Suprapubic skin (tissue), 4 donors: Measurements from ENCODE around the gene CREB5. TPM values are rescaled to one million over a fixed set of nuclear protein-coding genes. Genes with fewer than 3 reads are reported as not detected.
"Not testable (repeated sequence)": the region's sequence is repeated elsewhere in the genome, so short reads cannot be mapped to it uniquely, and the experiment has no call there.

Source experiments
- DNase-seq, 2 donors: peaks; one replicate each; pipeline ENCODE4 v3.0.0-alpha.2; 2019; ENCODE audit warnings: low spot score in 2 of 2
- H3K27ac ChIP-seq: fragments of 200-600 bp; sonication (generic); one replicate; pipeline ENCODE4 v1.5.1; 2019
- H3K27me3 ChIP-seq: fragments of 200-600 bp; sonication (generic); one replicate; pipeline ENCODE4 v1.5.1; 2019
- H3K36me3 ChIP-seq: fragments of 200-600 bp; sonication (generic); one replicate; pipeline ENCODE4 v1.5.1; 2019
- H3K4me1 ChIP-seq: fragments of 200-600 bp; sonication (generic); one replicate; pipeline ENCODE4 v1.5.1; 2019
- H3K4me3 ChIP-seq: fragments of 200-600 bp; sonication (generic); one replicate; pipeline ENCODE4 v1.5.1; 2019; ENCODE audit warnings: mild to moderate bottlenecking
- H3K9me3 ChIP-seq: fragments of 200-600 bp; sonication (generic); one replicate; pipeline ENCODE4 v1.5.1; 2019
- EP300 ChIP-seq: sonication (generic); formaldehyde crosslinking; IDR thresholded peaks from one replicate; pipeline ENCODE4 v1.6.1; 2017; ENCODE audit warnings: antibody characterized with exemption
- POLR2A ChIP-seq, 2 donors: fragments of 450-650 bp; IDR thresholded peaks; one replicate each; pipeline ENCODE4 v1.6.1; 2017; ENCODE audit warnings: antibody characterized with exemption in 2 of 2, mild to moderate bottlenecking in 2 of 2, moderate library complexity in 2 of 2
- POLR2AphosphoS5 ChIP-seq, 3 donors: sonication (generic); formaldehyde crosslinking; IDR thresholded peaks; one replicate each; pipeline ENCODE4 v1.6.1; 2017; ENCODE audit warnings: antibody characterized with exemption in 3 of 3
- WGBS: methylation state at CpG from one replicate; pipeline ENCODE4 v1.1.5; 2018; 5-methylcytosine and 5-hydroxymethylcytosine counted together
- total RNA-seq, 4 donors: library from RNA; depleted of rRNA; stranded (reverse); fragments of >200 nt; gene quantifications; one replicate each; pipeline ENCODE4 v1.1.0, GENCODE V29; 2016
- TF ChIP-seq, protein P1 (sequence below), 2 donors: fragments of 200-600 bp in 1 of 2; fragments of 450-650 bp in 1 of 2; sonication (generic) in 1 of 2; IDR thresholded peaks; one replicate each; pipeline ENCODE4 v1.5.1; 2016 to 2019; ENCODE audit warnings: antibody characterized with exemption in 2 of 2, mild to moderate bottlenecking in 1 of 2, moderate library complexity in 1 of 2

Gene CREB5
- total RNA-seq, 4 donors from 2014 or later, result 6.2 to 12.1 (median 10.0) TPM

DNA sequence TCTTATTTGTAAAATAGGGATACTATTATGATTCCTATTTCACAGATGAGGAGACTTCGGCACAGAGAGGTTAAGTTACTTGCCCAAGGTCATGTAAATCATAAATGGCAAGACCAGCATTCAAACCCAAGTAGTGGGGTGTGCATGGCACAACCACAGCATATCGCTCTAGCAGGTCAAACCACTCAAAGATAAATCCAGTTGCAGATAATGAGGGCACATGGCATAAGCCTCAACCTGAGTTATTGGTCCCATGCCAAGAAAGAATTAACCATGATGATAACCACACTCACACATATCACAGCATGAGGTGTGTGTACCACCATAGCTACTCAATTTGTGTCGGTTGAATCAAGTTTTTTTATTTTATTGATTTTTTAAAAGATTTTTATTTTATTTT is 180.5 kb downstream of the CREB5 start:
- H3K36me3 ChIP-seq, result no peaks in the 10 kb centered on the region
- no peak for TF ChIP-seq POLR2A (IDR thresholded peaks at IDR 0.05)
- no peak for TF ChIP-seq POLR2AphosphoS5 (IDR thresholded peaks at IDR 0.05)
- no peak for TF ChIP-seq EP300
- TF ChIP-seq, protein P1, sequence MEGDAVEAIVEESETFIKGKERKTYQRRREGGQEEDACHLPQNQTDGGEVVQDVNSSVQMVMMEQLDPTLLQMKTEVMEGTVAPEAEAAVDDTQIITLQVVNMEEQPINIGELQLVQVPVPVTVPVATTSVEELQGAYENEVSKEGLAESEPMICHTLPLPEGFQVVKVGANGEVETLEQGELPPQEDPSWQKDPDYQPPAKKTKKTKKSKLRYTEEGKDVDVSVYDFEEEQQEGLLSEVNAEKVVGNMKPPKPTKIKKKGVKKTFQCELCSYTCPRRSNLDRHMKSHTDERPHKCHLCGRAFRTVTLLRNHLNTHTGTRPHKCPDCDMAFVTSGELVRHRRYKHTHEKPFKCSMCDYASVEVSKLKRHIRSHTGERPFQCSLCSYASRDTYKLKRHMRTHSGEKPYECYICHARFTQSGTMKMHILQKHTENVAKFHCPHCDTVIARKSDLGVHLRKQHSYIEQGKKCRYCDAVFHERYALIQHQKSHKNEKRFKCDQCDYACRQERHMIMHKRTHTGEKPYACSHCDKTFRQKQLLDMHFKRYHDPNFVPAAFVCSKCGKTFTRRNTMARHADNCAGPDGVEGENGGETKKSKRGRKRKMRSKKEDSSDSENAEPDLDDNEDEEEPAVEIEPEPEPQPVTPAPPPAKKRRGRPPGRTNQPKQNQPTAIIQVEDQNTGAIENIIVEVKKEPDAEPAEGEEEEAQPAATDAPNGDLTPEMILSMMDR (IDR thresholded peaks at IDR 0.05), result no peak

DNA sequence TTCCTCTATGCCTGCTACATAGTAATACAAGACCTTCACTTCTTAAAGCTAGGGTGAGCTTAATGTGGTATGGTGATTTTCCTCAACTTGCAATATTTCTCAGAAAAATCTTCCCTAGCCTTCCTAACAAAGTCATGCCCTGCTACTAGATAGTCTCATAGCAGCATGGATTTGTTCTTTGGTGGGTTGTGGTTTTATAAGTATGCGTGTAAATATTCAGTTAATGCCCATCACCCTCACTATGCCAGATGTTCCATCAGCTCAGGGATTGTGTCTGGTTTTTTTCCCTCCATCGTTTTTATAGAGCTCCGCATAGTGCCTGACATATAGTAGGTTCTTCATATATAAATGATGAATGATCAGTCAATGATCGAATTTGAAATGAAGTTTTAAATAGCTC is 182.8 kb downstream of the CREB5 start:
- Histone ChIP-seq H3K27ac (no peak overlapping the region), H3K36me3 (no peaks in the 10 kb centered on the region), H3K9me3 (no peaks in the 10 kb centered on the region), H3K4me1 (no peaks in the 10 kb centered on the region), H3K27me3 (no peaks in the 10 kb centered on the region), H3K4me3 (no peak overlapping the region)
- TF ChIP-seq, protein P1 (IDR thresholded peaks at IDR 0.05), result no peak
- TF ChIP-seq EP300 (no peak), POLR2A (IDR thresholded peaks at IDR 0.05) (no peak), POLR2AphosphoS5 (IDR thresholded peaks at IDR 0.05) (no peak)
- no peak for DNase-seq
- 91% methylated on average over 4 of the region's 4 CpGs for WGBS

More for the DNA sequence above, 180.5 kb downstream of the CREB5 start:
- Histone ChIP-seq H3K4me3 (no peak overlapping the region), H3K4me1 (no peaks in the 10 kb centered on the region), H3K27me3 (no peaks in the 10 kb centered on the region), H3K27ac (no peak overlapping the region), H3K9me3 (no peaks in the 10 kb centered on the region)
- 85% methylated on average over 3 of the region's 3 CpGs for WGBS
- no peak for DNase-seq

GRCh38 chr7:28595801-28596200 is 183.5 kb downstream of the CREB5 start:
- Histone ChIP-seq H3K9me3 (no peaks in the 10 kb centered on the region), H3K27ac (no peak overlapping the region), H3K4me1 (no peaks in the 10 kb centered on the region), H3K36me3 (no peaks in the 10 kb centered on the region), H3K27me3 (no peaks in the 10 kb centered on the region), H3K4me3 (no peak overlapping the region)
- no peak for DNase-seq
- WGBS, result 89% methylated on average over 3 of the region's 3 CpGs
- no peak for TF ChIP-seq POLR2AphosphoS5 (IDR thresholded peaks at IDR 0.05)
- TF ChIP-seq EP300, result no peak
- no peak for TF ChIP-seq POLR2A (IDR thresholded peaks at IDR 0.05)
- TF ChIP-seq, protein P1 (IDR thresholded peaks at IDR 0.05), result no peak

DNA sequence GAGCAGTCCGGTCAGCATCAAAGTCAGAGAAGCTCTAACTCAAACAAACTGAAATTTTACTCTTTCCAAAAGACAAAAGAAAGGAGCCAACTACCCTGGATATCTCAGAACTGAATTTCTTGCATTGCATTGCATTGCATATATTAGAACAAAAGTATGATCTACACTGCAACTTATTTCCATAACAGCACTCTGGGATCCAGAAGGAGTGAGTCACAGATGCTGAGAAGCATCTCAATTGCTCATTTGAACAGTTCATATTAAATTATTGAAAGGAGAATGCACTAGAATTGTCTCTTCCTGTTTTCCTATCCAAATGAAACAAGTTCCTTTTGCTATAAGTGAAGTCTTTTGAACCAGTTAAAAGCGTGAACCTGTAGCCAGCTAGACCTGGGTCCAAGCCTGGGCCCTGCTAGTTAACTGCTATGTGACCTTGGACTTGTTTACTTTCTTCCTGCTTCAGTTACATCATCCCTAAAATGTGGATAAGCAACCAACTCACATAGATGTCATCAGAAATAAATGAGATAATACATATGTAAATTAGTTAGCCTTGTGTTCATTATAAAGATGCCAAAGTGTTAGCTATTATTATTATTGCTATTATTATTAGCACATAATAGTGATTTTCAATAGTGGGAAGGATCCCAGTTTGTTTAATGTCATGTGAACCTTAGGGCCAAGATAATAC is 184.1 kb downstream of the CREB5 start:
- TF ChIP-seq, protein P1 (IDR thresholded peaks at IDR 0.05), result no peak
- TF ChIP-seq EP300 (no peak), POLR2AphosphoS5 (IDR thresholded peaks at IDR 0.05) (no peak), POLR2A (IDR thresholded peaks at IDR 0.05) (no peak)

GRCh38 chr7:28597284-28597683 is 185.0 kb downstream of the CREB5 start:
- H3K9me3 ChIP-seq, result no peaks in the 10 kb centered on the region
- no peaks in the 10 kb centered on the region for H3K27me3 ChIP-seq
- 80% methylated on average over 2 of the region's 2 CpGs for WGBS
- H3K4me3 ChIP-seq, result no peak overlapping the region
- TF ChIP-seq, protein P1 (IDR thresholded peaks at IDR 0.05), result no peak
- no peak for TF ChIP-seq POLR2AphosphoS5 (IDR thresholded peaks at IDR 0.05)
- no peak for TF ChIP-seq POLR2A (IDR thresholded peaks at IDR 0.05)
- no peak for TF ChIP-seq EP300
- H3K36me3 ChIP-seq, result no peaks in the 10 kb centered on the region
- DNase-seq, result no peak
- no peaks in the 10 kb centered on the region for H3K4me1 ChIP-seq
- no peak overlapping the region for H3K27ac ChIP-seq

More for the DNA sequence above, 184.1 kb downstream of the CREB5 start:
- WGBS, result 89% methylated on average over 2 of the region's 2 CpGs
- H3K36me3 ChIP-seq, result no peaks in the 10 kb centered on the region
- H3K27ac ChIP-seq, result no peak overlapping the region
- no peaks in the 10 kb centered on the region for H3K4me1 ChIP-seq
- no peaks in the 10 kb centered on the region for H3K27me3 ChIP-seq
- no peak for DNase-seq
- H3K9me3 ChIP-seq, result no peaks in the 10 kb centered on the region
- H3K4me3 ChIP-seq, result no peak overlapping the region

DNA sequence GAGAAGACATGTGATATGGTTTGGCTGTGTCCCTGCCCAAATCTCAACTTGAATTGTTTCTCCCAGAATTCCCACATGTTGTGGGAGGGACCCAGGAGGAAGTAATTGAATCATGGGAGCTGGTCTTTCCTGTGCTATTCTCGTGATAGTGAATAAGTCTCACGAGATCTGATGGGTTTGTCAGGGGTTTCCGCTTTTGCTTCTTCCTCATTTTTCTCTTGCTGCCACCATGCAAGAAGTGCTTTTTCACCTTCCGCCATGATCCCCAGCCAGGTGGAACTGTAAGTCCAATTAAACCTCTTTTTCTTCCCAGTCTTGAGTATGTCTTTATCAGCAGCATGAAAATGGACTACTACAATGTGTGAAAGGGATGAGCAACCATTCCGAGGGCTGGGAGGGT is 185.7 kb downstream of the CREB5 start:
- not testable (repeated sequence) for H3K36me3 ChIP-seq, H3K9me3 ChIP-seq, H3K27ac ChIP-seq, H3K4me1 ChIP-seq, DNase-seq, H3K27me3 ChIP-seq, H3K4me3 ChIP-seq
- WGBS, result 87% methylated on average over 5 of the region's 5 CpGs
